C4-2B (cell line): Measurements from ENCODE around the gene LATS1.

ENCODE experiments used
- ZFX ChIP-seq: fragments of 450-650 bp; IDR thresholded peaks from 2 replicates; pipeline ENCODE4 v1.6.1; 2017
- TF ChIP-seq, protein P1 (sequence below): fragments of 450-650 bp; conservative IDR thresholded peaks from 2 replicates; pipeline ENCODE4 v1.5.1; 2017; ENCODE audit warnings: mild to moderate bottlenecking

DNA sequence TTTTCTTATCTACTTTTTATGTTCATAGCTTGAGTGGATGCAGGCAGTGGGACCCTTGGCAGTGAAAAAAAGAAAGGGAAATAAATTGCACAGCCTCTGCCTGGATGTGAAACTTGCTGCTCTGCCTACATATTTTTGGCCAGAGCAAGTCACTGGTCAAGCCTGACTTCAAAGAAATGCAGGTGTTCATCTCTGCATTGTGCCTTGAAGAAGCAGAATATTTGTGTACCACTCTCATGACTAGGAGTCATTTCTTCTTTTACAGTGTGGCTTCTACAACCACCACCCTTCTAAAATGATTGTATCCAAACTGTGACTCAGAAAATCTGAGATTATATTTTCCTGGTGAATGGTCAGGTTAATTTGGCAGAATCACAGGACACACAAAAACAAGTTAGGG, 66.8 kb downstream of the LATS1 start:
- TF ChIP-seq, protein P1, sequence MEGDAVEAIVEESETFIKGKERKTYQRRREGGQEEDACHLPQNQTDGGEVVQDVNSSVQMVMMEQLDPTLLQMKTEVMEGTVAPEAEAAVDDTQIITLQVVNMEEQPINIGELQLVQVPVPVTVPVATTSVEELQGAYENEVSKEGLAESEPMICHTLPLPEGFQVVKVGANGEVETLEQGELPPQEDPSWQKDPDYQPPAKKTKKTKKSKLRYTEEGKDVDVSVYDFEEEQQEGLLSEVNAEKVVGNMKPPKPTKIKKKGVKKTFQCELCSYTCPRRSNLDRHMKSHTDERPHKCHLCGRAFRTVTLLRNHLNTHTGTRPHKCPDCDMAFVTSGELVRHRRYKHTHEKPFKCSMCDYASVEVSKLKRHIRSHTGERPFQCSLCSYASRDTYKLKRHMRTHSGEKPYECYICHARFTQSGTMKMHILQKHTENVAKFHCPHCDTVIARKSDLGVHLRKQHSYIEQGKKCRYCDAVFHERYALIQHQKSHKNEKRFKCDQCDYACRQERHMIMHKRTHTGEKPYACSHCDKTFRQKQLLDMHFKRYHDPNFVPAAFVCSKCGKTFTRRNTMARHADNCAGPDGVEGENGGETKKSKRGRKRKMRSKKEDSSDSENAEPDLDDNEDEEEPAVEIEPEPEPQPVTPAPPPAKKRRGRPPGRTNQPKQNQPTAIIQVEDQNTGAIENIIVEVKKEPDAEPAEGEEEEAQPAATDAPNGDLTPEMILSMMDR, result no peak
- no peak for TF ChIP-seq ZFX
